Fibroblast of the aortic adventitia (primary cell): ENCODE results near the gene C2CD4C. TPM values are rescaled to one million over a fixed set of nuclear protein-coding genes. Genes with fewer than 3 reads are reported as not detected.
"Not testable (repeated sequence)": the region's sequence is repeated elsewhere in the genome, so short reads cannot be mapped to it uniquely, and the experiment has no call there.

Experiments
- DNase-seq: peaks from one replicate; pipeline ENCODE4 v3.0.0-alpha.2; 2010; ENCODE audit warnings: low read depth
- H3K4me3 ChIP-seq: 2 replicates; pipeline ENCODE4 v1.5.1; 2011; ENCODE audit warnings: low read depth, mild to moderate bottlenecking, control low read depth, low read length, moderate library complexity
- small RNA-seq: library from RNA; depleted of rRNA; stranded (forward); fragments of <200 nt; gene quantifications from one replicate; pipeline ENCODE3, GENCODE V24; 2012
- total RNA-seq: library from RNA; depleted of rRNA; stranded (reverse); fragments of >200 nt; gene quantifications from 2 replicates; pipeline ENCODE4 v1.2.3, GENCODE V29; 2012; ENCODE audit warnings: low replicate concordance
- TF ChIP-seq, protein P1 (sequence below): IDR thresholded peaks from 2 replicates; pipeline ENCODE4 v1.5.1; 2011; ENCODE audit warnings: mild to moderate bottlenecking, low read length, control low read depth, inconsistent platforms; ENCODE audit not compliant: insufficient read depth

Gene C2CD4C
- total RNA-seq, 1 donor, result not detected

DNA sequence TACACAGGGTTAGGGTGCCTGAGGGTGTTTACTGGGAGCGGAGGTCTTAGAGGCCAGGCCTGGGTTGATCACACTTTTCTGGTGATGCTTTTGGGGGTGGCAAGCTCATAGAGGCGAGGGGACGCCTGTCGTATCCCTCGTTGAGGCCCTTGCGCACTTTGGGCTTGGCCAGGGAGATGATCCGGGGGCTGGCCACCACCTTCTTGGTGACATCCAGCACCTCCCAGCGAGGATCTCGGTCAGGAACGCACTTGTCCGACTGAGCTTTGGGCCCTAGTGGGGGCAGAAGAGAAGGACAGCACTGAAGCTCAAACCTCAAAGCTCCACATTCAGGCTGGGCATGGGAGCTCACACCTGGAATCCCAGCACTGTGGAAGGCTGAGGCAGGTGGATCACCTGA lies 46.8 kb downstream of the C2CD4C start:
- TF ChIP-seq, protein P1, sequence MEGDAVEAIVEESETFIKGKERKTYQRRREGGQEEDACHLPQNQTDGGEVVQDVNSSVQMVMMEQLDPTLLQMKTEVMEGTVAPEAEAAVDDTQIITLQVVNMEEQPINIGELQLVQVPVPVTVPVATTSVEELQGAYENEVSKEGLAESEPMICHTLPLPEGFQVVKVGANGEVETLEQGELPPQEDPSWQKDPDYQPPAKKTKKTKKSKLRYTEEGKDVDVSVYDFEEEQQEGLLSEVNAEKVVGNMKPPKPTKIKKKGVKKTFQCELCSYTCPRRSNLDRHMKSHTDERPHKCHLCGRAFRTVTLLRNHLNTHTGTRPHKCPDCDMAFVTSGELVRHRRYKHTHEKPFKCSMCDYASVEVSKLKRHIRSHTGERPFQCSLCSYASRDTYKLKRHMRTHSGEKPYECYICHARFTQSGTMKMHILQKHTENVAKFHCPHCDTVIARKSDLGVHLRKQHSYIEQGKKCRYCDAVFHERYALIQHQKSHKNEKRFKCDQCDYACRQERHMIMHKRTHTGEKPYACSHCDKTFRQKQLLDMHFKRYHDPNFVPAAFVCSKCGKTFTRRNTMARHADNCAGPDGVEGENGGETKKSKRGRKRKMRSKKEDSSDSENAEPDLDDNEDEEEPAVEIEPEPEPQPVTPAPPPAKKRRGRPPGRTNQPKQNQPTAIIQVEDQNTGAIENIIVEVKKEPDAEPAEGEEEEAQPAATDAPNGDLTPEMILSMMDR, result no peak
- H3K4me3 ChIP-seq, result no peak overlapping the region
- no peak for DNase-seq

DNA sequence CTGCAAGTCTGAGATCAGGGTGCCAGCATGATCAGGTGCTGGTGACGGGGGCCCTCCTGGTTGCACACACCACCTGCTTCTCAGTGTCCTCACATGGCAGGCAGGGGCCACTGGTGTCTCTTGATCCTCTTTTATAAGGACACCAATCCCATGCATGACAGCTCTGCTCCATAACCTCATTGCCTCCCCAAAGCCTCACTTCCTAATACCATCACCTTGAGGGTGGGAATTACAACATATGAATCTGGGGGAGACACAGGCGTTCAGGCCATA lies 49.4 kb downstream of the C2CD4C start:
- TF ChIP-seq, protein P1, result no peak
- no peak for DNase-seq

DNA sequence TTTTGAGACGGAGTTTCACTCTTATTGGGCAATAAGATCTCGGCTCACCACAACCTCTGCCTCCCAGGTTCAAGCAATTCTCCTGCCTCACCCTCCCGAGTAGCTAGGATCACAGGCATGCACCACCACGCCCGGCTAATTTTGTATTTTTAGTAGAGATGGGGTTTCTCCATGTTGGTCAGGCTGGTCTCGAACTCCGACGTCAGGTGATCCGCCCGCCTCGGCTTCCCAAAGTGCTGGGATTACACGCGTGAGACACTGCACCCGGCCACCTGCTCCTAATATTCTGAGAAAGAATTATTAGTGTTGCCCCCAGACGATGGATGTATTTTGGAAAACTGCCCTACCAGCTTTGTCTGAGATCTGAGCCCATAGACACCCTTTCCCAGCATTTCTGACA lies 53.4 kb downstream of the C2CD4C start:
- DNase-seq, H3K4me3 ChIP-seq: not testable (repeated sequence)

More for the DNA sequence above, 49.4 kb downstream of the C2CD4C start:
- no peak overlapping the region for H3K4me3 ChIP-seq

Small RNAs within 50 kb of the gene (small RNA-seq; reads per million reads assigned to genes)
- not detected for gene RNA5SP462

Other genes with a start within 250 kb of the C2CD4C start
- 15.7 and 16.6 TPM in 2 replicates for gene PLPP2, start 117.7 kb downstream of the C2CD4C start, total RNA-seq
- 4.3 and 13.2 TPM in 2 replicates for gene MIER2, start 64.4 kb downstream of the C2CD4C start, total RNA-seq
- gene SHC2, start 51.9 kb upstream of the C2CD4C start, total RNA-seq, result 0.81 and 3.3 TPM in 2 replicates
- gene MADCAM1, start 87.3 kb upstream of the C2CD4C start, total RNA-seq, result 0.16 and 0.18 TPM in 2 replicates
- 25.2 and 56.4 TPM in 2 replicates for gene TPGS1, start 98.3 kb upstream of the C2CD4C start, total RNA-seq
- 31.0 and 65.8 TPM in 2 replicates for gene CDC34, start 122.6 kb upstream of the C2CD4C start, total RNA-seq
- not detected in 2 replicates for gene GZMM, start 134.9 kb upstream of the C2CD4C start, total RNA-seq
- gene BSG, start 163.4 kb upstream of the C2CD4C start, total RNA-seq, result 151 and 239 TPM in 2 replicates
- 0.08 and 0.63 TPM in 2 replicates for gene HCN2, start 180.7 kb upstream of the C2CD4C start, total RNA-seq
- gene POLRMT, start 224.4 kb upstream of the C2CD4C start, total RNA-seq, result 13.5 and 22.0 TPM in 2 replicates
- gene FGF22, start 230.7 kb upstream of the C2CD4C start, total RNA-seq, result 0.27 TPM in 1 of 2 replicates, not detected in the other